ENCODE data around the gene POLRMT. TPM values are rescaled to one million over a fixed set of nuclear protein-coding genes. Genes with fewer than 3 reads are reported as not detected.
"Not testable (repeated sequence)": the region's sequence is repeated elsewhere in the genome, so short reads cannot be mapped to it uniquely, and the experiment has no call there.

Gene POLRMT
- 19.9 and 21.5 TPM in 2 replicates for total RNA-seq (2014; rRNA removed; shearing (Covaris generic))

DNA sequence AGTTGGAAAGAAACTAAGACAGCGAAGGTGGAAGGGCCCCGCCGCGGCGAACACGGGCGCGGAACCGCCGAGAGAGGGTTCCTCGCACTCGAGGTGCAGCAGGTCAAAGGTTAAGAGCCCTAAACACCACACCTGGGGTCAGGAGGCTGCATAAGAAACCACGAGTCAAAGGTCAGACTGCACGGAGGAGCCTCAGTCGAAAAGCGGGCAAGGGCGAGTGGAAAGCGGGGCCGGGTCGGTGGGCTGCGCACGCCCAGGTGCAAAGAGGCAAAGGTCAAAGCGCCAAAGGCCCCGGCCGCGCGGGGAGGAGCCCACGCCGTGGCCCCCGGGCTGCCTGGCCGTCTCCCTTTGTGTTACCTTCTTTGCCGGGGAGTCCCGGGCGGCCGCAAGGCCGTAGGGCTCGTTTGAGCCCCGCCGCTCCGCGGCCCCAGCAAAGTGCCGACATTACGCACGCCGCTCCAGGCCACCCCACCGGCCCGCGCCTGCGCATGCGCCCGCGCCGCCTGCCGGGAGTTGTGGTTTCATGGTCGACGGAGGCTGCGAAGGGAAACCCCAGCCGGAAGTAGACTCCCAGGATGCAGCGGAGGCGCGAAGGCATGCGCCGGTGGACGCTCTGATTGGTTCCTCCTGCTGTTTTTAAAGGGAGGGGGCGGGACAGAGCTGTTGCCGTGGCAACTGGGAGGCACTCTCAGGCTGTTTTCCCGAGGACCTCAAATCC, at the start of gene POLRMT:
POLRMT (minus strand) TSS at position 470 of the 718 bp plus-strand sequence; CDS start at position 445, 25 bp downstream.
- peak; percentile 98 for DNase-seq (ENCODE audit: low spot score)

DNA sequence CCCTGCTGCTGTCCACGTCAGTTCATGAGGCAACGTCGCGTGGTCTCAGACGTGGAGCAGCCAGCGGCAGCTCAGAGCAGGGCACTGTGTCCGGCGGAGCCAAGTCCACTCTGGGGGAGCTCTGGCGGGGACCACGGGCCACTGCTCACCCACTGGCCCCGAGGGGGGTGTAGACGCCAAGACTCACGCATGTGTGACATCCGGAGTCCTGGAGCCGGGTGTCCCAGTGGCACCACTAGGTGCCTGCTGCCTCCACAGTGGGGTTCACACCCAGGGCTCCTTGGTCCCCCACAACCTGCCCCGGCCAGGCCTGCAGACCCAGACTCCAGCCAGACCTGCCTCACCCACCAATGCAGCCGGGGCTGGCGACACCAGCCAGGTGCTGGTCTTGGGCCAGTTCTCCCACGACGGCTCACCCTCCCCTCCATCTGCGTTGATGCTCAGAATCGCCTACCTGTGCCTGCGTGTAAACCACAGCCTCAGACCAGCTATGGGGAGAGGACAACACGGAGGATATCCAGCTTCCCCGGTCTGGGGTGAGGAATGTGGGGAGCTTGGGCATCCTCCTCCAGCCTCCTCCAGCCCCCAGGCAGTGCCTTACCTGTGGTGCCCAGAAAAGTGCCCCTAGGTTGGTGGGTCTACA, 49.5 kb upstream of the POLRMT start:
- DNase-seq (ENCODE audit: low spot score), result no peak

DNA sequence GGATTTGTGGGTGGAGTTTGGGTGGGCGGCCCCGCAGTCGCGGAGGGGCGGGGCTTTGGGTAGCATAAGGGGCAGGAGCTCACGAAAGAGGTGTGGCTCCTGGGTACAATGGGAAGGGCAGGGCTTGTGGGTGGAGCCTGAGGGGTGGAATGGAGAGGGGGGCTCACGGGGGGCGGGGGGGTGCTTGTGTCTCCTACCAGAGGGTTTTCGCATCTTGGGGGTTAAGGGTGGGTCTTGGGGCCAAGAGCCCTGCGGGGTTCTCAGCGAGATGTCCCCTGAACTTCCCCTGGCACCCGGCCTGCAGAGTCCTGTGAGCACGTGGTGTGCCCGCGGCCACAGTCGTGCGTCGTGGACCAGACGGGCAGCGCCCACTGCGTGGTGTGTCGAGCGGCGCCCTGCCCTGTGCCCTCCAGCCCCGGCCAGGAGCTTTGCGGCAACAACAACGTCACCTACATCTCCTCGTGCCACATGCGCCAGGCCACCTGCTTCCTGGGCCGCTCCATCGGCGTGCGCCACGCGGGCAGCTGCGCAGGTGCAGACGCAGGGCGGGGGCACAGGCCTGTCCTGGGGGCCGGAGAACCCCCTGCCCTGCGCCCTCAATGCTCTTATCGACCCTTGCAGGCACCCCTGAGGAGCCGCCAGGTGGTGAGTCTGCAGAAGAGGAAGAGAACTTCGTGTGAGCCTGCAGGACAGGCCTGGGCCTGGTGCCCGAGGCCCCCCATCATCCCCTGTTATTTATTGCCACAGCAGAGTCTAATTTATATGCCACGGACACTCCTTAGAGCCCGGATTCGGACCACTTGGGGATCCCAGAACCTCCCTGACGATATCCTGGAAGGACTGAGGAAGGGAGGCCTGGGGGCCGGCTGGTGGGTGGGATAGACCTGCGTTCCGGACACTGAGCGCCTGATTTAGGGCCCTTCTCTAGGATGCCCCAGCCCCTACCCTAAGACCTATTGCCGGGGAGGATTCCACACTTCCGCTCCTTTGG, 48.0 kb upstream of the POLRMT start:
- DNase-seq (ENCODE audit: low spot score), result no peak

DNA sequence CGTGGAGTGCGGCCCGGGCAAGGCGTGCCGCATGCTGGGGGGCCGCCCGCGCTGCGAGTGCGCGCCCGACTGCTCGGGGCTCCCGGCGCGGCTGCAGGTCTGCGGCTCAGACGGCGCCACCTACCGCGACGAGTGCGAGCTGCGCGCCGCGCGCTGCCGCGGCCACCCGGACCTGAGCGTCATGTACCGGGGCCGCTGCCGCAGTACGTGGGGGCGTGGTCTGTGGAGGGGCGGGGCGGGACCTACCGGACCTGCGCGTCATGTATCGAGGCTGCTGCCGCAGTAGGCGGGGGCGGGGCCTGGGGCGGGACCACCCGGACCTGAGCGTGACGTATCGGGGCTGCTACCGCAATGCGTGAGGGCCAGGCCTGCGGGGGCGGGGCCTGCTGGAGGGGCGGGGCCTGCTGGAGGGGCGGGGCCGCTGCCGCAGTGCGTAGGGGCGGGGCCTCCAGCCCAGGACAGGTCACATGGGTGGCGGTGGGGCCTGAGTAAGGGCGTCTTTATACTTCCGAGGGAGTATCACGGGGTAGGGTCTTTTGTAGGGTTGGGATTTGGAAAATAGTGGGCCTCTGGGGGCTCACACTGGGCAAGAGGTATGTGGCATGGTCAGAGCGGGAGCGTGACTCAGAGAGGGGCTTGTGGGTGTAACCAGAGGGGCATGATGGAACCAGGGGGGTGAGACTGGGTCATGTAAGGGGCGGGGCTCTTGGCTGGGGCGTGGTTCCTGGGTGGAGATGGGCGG, 47.1 kb upstream of the POLRMT start:
- peak; percentile 96 for DNase-seq (ENCODE audit: low spot score)

DNA sequence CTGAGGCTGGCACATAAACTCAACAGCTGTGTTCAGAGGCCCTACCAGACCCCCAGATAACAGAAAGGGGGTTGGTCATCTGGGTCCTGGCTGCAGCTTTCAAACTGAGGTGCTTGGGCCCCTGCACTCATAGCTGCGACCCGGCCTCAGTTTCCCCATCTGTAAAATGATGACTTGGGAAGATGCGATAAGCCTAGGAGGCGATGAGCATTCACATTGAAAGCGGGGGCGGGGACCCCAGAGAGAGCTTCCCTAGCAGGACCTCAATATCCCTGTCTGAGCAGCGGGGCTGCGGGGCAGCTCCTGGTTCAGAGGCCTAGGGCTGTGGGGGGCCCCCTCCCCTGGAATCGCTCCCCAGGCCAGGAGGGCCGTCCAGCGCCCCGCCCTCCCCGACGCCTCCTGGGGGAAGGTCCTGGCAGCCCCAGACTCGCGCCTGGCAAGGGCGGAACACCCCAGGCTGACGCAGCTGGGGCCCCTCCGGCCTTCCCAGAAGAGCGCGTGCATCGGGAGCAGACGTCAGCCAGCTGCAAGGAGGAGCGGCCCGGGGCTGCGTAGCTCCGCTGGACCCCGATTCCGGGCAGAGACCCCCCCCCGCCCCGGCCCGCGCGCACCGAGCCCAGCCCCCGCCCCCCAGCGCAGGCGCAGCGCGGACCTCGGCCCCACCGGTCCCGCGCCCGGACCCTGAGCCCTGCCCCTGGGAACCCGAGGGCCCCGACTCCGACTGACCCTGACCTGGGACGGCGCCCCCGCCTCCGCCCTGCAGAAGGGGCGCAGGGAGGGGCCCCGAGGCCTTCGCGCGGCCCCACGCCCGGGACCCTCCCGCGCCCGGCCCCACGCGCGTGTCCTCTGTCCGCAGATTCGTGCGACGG, 46.3 kb upstream of the POLRMT start:
- peak; percentile 48 for DNase-seq (ENCODE audit: low spot score)

DNA sequence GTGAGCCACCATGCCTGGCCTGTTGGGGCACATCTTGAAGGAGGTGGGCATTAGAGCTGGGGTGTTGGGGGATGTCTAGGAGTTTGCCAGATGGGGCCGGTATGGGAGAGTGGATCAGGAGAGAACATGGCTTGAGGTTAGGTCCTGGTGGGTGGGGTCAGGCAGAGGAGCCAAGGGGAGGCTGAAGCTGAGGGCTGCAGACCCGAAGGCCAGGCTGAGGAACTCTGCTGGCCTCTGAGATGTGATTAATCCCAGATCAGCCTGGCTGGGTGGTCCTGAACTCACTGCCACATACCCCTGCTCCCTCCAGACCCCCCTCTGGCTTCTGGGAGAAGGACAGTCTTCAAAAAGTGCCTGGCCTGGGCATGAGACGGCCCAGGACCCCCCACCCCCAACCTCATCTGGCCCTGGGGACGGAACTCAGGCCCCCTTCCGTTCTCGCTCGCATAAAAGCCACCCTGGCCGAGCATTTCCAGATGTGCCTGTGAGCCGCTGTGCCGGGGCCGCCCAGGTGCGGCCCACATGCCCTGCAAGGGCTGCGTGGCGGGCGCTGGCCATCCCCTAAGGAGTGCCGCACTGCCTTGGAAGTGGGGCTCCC, 45.6 kb upstream of the POLRMT start:
- DNase-seq (ENCODE audit: low spot score), result no peak

DNA sequence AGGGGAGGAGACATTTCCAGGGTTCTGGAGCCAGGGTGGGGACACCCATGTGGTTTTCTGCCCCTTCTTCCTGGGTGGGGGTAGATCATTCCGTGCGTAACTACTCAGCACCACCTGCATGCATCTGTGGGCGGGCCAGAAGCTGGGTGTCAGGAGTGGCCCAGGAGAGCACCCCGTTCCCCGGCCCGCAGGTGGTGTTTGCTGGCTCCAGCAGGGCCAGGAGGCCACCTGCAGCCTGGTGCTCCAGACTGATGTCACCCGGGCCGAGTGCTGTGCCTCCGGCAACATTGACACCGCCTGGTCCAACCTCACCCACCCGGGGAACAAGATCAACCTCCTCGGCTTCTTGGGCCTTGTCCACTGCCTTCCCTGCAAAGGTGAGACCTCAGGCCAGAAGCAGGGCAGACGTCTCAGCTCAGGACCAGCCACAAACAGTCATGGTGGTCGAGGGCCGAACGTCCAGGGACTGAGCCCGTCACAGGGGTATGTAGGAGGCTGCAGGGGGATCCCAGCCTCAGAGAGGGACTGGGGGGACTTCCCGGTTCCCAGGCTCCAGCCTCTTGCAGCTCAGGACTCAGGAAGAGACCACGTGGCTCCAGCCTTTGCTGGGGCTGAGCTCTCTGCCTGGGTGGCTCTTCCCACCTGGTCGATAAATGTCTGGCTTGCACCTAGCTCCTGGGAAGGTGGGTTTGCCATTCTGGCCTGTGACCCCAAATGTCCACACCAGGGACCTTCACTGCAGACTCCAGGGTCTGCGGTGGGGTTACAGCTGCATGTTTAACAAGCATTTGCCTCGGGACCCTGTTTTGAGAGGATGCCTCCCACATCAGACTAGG, 44.5 kb upstream of the POLRMT start:
- peak; percentile 35 for DNase-seq (ENCODE audit: low spot score)

DNA sequence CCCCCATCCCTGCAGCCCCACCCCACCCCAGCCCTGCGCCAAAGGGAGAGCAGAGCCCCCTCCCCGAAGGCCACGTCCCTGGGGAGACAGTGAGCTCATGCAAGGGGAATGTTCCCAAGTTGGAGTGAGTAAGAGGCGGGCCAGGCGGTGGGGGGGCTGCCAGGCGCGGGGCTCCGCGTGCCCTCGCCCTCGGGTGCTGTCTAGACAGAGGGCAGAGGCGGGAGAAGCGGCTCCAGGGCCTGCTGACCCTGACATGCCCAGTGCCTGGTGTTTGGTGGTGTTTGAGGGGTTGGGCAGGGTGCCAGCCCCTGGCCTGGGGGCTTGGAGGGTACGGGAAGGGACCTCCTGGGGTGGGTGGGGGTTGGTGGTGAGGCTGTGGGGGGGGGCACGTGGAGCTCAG, 43.9 kb upstream of the POLRMT start:
- DNase-seq (ENCODE audit: low spot score), result peak; percentile 74

DNA sequence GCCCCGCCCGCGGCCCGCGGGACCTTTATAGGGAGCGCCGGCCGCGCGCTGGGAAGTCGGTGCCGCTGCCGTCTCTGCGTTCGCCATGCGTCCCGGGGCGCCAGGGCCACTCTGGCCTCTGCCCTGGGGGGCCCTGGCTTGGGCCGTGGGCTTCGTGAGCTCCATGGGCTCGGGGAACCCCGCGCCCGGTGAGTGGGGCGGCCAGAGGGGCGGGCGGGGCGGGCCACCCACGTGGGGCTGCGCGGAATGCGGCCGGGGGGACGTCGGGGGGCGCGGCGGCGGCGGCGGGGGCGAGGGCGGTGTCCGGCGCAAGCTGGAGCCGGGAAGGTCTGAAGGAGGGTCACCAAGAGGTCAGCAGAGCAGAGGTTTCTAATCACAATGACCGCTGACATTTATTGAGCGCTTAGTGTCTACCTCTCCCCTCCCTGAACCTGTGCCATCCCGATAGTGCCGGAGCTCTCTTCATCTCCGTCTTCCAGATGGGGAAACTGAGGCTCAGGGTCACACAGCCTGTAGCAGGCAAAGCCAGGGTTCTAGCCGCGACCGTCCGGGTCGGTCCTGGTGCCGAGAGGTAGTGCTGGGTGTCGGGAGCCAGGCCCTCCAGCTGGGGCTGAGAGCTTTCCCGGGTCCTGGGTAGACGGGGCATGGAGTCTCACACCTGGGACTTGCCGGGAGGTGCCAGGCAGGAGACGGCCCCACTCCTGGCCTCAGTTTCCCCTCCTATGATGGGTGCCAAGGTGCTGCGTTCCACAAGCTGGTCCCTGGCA, 43.2 kb upstream of the POLRMT start, which contains the start of gene FSTL3:
FSTL3 (plus strand) TSS at position 54 of the 767 bp plus-strand sequence; CDS start at position 86, 32 bp downstream.
- no peak for DNase-seq (ENCODE audit: low spot score)

DNA sequence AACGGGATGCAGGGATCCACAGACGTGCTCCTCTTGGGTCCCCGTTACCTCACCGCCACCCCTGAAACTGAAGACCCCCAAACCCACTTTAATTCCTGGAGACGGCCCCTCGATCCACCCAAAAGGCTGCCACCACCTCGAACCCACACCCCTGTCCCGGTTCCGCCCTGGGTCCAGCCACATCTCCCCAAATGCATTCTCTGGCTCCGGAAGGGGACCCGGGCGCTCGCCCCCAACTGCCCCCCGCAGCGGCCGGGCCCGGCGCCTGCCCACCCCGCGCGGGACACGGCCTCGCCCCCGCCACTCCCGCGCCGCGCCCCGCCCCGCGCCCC, 42.6 kb upstream of the POLRMT start:
- DNase-seq (ENCODE audit: low spot score), result no peak

DNA sequence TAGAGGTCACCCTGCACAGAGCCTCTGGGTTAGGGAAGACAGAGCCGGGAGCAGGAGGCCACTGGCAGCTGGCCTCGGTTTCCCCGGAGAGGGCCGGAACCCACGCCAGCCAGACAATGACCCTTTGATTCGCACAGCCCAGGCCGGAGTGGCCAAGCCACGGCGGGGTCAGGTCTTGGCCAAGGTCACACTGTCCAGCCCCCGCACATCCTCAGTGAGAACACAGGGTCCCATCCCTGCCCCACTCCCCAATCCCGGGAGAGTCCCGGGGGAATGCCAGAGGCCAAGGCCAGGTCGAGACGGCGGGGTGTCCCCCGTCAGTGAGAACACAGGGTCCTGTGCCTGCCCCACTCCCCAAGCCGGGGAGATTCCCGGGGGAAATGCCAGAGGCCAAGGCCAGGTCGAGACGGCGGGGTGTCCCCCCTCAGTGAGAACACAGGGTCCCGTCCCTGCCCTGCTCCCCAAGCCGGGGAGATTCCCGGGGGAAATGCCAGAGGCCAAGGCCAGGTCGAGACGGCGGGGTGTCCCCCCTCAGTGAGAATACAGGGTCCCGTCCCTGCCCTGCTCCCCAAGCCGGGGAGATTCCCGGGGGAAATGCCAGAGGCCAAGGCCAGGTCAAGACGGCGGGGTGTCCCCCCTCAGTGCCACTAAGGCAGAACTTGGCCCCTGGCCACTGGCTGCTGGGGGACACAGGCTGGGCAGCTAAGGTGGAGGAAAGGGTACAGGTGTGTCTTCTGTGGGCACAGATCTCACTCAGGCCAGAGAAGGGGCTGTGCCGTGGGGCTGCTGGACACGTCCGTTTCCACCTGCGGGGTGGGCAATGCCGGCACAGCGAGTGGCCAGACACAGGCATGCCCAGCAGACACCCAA, 41.2 kb upstream of the POLRMT start:
- DNase-seq (ENCODE audit: low spot score), result no peak

DNA sequence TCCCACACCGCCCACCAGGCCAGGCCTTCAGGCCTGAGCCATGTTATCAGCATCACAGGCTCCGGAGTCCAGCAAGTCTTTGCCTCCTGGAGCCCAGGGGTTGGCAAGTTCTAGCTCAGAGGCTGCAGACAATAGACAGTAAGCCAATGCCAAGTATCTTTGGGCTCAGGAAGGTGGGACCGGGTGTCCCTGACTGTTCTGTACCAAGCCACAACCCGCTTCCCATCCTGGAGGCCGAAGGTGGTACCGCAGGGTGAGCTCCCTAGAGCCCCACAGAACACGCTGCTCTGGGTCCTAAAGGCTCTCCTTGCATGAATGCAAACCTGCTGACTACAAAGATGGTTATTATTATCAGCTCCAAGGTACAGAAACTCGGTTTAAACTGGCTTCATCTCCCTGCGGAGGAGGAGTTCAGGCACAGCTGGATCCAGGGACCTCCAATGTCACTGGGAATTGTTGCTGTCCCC, 37.3 kb upstream of the POLRMT start:
- no peak for DNase-seq (ENCODE audit: low spot score)

DNA sequence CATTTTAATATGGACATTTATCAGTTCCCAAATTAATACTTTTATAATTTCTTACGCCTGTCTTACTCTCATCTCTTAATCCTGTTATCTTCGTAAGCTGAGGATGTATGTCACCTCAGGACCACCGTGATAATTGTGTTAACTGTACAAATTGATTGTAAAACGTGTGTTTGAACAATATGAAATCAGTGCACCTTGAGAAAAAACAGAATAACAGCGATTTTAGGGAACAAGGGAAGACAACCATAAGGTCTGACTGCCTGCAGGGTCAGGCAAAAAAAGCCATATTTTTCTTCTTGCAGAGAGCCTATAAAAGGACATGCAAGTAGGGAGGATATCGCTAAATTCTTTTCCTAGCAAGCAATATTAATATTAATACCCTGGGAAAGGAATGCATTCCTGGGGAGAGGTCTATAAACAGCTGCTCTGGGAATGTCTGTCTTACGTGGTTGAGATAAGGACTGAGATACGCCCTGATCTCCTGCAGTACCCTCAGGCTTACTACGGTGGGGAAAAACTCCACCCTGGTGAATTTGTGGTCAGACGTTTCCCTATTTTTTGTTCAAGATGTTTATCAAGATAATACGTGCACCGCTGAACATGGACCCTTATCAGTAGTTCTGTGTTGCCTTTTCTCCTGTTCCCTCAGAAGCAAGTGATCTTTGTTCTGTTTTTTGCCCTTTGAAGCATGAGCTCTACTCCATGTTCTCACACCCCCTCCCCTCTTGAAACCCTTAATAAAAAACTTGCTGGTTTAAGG, 35.5 kb upstream of the POLRMT start:
- not testable (repeated sequence) for DNase-seq (ENCODE audit: low spot score)

DNA sequence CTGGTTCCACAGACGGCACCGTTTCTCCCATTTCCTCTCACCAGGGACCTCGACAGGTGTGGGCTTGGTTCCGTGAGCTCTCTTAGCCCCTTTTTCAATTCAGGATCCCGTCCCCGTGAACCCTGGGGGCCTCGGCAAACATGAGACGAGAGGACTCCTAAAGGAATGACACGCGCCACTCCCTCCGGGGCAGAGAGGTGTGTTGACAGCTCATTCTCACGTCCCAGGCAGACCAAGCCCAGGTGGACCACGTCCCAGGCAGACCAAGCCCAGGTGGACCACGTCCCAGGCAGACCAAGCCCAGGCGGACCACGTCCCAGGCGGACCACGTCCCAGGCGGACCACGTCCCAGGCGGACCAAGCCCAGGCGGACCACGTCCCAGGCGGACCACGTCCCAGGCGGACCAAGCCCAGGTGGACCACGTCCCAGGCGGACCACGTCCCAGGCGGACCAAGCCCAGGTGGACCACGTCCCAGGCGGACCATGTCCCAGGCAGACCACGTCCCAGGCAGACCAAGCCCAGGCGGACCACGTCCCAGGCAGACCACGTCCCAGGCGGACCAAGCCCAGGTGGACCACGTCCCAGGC, 33.7 kb upstream of the POLRMT start:
- DNase-seq (ENCODE audit: low spot score), result not testable (repeated sequence)

DNA sequence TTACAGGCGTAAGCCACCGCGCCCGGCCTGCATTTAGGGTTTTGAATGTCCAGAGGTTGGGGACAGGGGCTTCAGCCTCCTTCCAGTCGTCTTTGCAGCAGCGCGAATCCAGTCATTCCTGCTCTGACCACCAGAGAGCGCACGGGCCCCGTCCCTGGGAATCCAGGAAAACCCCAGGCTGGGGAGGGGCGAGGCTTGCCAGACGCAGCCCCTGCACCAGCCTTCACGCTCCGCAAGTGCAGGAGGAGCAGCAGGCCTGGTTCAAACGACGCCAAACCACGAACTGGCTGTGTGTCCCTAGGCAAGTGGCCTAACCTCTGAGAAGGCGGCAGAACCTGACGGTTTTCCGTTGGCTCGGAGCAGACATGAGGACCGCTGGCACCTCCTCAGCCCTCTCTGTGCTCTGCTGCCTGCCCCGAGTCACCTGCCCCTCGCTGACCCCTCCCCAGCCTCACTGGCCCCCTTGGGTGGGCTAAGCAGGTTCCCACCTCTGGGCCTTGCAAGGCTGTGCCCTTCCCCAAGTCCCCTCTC, 31.6 kb upstream of the POLRMT start:
- DNase-seq (ENCODE audit: low spot score), result peak; percentile 61

DNA sequence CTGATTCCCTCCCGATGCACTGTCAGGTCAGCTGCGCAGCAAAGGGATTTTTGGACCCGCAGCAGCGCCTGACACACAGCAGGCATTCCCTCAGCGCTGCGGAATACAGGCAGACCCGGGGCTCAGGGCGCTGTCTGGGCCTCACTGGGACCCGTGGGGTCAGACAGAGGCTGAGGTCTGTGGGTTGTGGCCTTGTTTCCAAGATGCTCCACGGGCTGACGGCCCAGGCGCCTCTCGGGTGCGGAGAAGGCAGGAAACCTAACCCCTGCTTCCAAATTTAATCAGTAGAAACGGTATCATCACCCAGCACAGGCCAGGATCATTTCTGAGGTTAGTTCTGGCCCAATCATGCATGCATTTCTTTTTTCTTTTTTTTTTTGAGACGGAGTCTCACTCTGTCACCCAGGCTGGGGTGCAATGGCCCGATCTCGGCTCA, 30.4 kb upstream of the POLRMT start:
- no peak for DNase-seq (ENCODE audit: low spot score)
